Measurements from ENCODE around the gene ALK.

DNA sequence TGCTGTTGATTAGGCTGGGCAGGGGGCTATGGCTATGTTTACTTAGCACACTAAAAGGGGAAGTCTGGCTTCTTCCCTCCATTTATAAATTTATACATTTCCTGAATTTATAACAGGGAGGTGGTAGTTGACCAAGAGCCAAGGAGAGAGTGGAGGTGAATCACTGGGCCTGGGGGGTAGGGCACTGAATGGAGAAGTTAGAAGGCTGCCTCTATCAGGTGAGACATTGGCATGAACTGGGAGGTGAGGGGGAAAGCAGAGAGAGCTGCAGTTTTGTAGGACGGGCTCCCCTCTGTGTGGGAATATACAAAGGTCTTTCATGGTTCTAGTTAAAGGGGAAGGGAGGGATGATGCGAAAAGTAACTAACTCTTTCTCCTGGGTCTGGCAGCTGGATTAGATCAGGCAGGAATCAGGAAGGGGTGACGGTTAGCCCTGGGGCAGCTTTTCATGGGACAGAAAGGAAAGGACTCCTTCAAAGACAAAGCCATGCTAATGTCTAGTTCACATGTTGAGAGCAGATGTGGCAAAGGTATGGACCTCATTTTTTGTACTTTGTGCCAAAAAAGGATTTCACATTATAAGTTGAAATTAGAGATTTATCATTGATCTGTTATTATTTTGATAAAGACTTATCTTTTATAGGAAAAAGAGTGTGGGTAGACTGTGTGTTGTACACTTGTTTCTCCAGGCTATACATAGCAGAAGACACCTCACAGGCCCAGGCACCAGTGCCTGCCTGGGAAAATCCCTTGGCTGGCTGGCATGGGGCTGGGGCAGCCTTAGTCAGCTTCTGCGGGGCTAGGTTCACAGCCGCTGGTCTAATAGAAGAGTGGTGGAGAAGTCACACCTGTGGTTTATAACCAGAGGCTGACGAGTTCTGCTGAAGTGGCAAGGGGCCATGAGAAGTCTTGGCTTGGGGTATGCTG is 647.4 kb downstream of the ALK start:
- TF ChIP-seq TCF7L2 (IDR thresholded peaks at IDR 0.05; ENCODE audit: borderline replicate concordance, low read depth, low read length) (no peak), ZBTB26 (tag by site-specific recombination; optimal IDR thresholded peaks at IDR 0.05) (no peak), ZNF521 (tag by site-specific recombination; IDR thresholded peaks at IDR 0.05) (no peak), ZNF777 (tag by site-specific recombination; IDR thresholded peaks at IDR 0.05; ENCODE audit: borderline replicate concordance) (no peak)

Measured in HEK293 (cell line).